B cell (primary cell): Measurements from ENCODE around the gene TMED10.

Experiments used
- CTCF ChIP-seq: fragments of 200-600 bp; IDR thresholded peaks from one replicate; pipeline ENCODE4 v1.8.0; 2022; ENCODE audit warnings: antibody characterized with exemption, mild to moderate bottlenecking
- EZH2 ChIP-seq: IDR thresholded peaks from 2 replicates; pipeline ENCODE4 v1.6.1; 2012; ENCODE audit warnings: borderline replicate concordance, low read depth, mild to moderate bottlenecking, moderate library complexity, low read length; ENCODE audit not compliant: insufficient read depth, poor library complexity, severe bottlenecking

GRCh38 chr14:75090353-75090752 is 86.1 kb downstream of the TMED10 start:
- TF ChIP-seq CTCF, result no peak
- TF ChIP-seq EZH2, result no peak
